Measurements from ENCODE around the gene METTL17.

DNA sequence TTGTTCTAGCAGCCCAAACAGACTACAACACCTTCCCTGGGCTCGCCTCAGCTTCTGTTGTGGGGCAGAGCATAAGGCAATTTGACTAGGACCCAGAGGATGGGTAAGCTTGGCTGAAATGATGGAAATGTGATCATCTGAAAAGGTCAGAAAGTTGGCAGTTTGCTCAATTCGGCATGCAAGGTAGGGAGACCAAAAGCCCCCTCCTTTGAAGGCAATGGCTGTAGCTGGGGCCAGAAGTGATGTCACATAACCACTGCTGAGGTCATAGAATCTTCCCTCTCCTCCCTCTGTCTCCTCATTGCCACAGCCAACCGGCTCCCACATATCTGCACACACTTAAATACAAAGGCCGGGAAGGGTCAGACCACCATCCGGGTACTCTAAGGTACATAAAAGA lies 40.1 kb downstream of the METTL17 start, which contains the start of gene TPPP2:
- TF ChIP-seq, protein P1, sequence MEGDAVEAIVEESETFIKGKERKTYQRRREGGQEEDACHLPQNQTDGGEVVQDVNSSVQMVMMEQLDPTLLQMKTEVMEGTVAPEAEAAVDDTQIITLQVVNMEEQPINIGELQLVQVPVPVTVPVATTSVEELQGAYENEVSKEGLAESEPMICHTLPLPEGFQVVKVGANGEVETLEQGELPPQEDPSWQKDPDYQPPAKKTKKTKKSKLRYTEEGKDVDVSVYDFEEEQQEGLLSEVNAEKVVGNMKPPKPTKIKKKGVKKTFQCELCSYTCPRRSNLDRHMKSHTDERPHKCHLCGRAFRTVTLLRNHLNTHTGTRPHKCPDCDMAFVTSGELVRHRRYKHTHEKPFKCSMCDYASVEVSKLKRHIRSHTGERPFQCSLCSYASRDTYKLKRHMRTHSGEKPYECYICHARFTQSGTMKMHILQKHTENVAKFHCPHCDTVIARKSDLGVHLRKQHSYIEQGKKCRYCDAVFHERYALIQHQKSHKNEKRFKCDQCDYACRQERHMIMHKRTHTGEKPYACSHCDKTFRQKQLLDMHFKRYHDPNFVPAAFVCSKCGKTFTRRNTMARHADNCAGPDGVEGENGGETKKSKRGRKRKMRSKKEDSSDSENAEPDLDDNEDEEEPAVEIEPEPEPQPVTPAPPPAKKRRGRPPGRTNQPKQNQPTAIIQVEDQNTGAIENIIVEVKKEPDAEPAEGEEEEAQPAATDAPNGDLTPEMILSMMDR (IDR thresholded peaks at IDR 0.05) = no peak
- no peak for TF ChIP-seq POLR2AphosphoS5 (IDR thresholded peaks at IDR 0.05; ENCODE audit: low read depth, low read length)
- TF ChIP-seq SIN3A (IDR thresholded peaks at IDR 0.05; ENCODE audit: borderline replicate concordance, insufficient read depth, low read depth, low read length) = no peak

Measured in Panc1 (cell line).